H1 (cell line): Measurements from ENCODE around the gene DAPK3. TPM values are rescaled to one million over a fixed set of nuclear protein-coding genes. Genes with fewer than 3 reads are reported as not detected.

Experiments used
- CHD2 ChIP-seq: IDR thresholded peaks from 2 replicates; pipeline ENCODE4 v1.6.1; 2012; ENCODE audit warnings: low read length, improper control_type of control experiment
- EP300 ChIP-seq, 2 experiments: IDR thresholded peaks; 1 replicate in 1 of 2; 2 replicates in 1 of 2; pipeline ENCODE4 v1.6.1; 2011 to 2012; ENCODE audit warnings: low read depth in 2 of 2, low read length in 2 of 2, mild to moderate bottlenecking in 2 of 2, borderline replicate concordance in 1 of 2, inconsistent platforms in 1 of 2, moderate library complexity in 1 of 2
- EZH2 ChIP-seq: fragments of 200-600 bp; sonication (generic); IDR thresholded peaks from 2 replicates; pipeline ENCODE4 v1.7.1; 2012; ENCODE audit warnings: low read depth, mild to moderate bottlenecking, moderate library complexity, low read length, inconsistent platforms; ENCODE audit not compliant: severe bottlenecking
- SIN3A ChIP-seq, 2 experiments: IDR thresholded peaks in 1 of 2; conservative IDR thresholded peaks in 1 of 2; 2 replicates each; pipeline ENCODE4 v1.6.1; 2011 to 2012; ENCODE audit warnings: low read length in 2 of 2, improper control_type of control experiment in 1 of 2, low read depth in 1 of 2, mild to moderate bottlenecking in 1 of 2
- TAF1 ChIP-seq: IDR thresholded peaks from 2 replicates; pipeline ENCODE4 v1.6.1; 2011; ENCODE audit warnings: mild to moderate bottlenecking, low read depth, low read length
- polyA plus RNA-seq, 7 experiments: library from polyadenylated mRNA; depleted of rRNA in 3 of 7; stranded (reverse) in 5 of 7; unstranded in 2 of 7; fragments of >200 nt in 5 of 7; fragments of 200-250 nt in 2 of 7; gene quantifications; 1 replicate in 5 of 7; 2 replicates in 1 of 7; 4 replicates in 1 of 7; pipeline versions ENCODE4 v1.2.1 to v1.2.3, GENCODE V29; 2011 to 2013; ENCODE audit warnings: missing spikeins in 2 of 7, mixed read lengths in 2 of 7
- total RNA-seq: library from RNA; stranded (reverse); fragmentation: NEBNext Ultra II Directional; extraction: Animal tissue kit (Norgen Biotek cat#: 25700); gene quantifications from 2 replicates; pipeline ENCODE4 v1.2.1, GENCODE V29; 2021

DAPK3 gene
- total and polyA plus RNA-seq, 2 of the 8 experiments (the other 6 are each of a cell fraction or from before 2014, with no cell fraction given): 53.2 to 78.1 TPM

DNA sequence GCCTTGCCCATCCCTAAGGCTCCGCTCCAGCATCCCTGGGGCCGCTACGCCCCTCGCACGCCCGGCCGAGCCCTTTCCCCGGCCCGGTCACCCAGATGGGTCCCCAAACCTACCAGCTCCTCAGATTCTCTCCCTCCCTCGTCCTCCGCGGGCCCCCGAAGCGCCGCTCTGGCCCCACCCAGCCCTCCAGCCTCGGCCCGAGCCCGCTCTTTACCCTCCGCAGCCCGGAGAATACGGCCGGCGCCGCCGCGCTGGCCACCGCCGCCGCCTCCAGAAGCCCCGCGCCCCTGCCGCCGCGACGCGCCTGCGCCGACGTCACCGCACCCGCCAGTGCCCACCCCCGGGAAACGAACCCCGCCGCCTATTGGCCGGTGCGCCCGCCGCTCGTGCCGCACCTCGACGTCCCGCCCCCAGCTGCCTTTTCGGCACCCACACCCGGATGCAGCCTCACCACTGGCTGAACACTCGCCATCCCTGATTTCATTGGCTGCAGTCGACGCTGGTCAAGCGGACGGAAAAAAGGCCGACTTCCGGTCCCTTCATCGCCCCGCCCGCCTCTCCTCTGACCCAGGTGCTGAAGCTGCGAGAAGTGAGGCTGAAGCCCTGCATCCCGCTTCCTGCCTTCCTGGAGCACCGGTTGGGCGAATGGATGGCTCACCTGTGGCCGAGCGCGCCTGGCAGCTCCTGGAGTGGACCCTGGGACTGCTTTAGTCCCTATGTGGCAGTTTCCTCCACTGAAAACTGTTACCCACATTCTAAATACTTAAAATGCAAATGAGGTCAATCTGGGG lies at the start of gene DAPK3 (continued):
- peak; percentile 75 to 88; a peak in 2 of 4 replicates for TF ChIP-seq SIN3A (conservative IDR thresholded peaks at IDR 0.05 in 1 of 2, IDR thresholded peaks at IDR 0.05 in 1 of 2; ENCODE audit: low read depth in 1 of 2, low read length in 2 of 2)
- no peak for TF ChIP-seq EZH2
- TF ChIP-seq CHD2: peak; percentile 86
- TF ChIP-seq TAF1: peak; percentile 79
- no peak for TF ChIP-seq EP300 (IDR thresholded peaks at IDR 0.05; ENCODE audit: borderline replicate concordance in 1 of 2, low read depth in 2 of 2, low read length in 2 of 2)
